NCI-H2227 treated with DMSO at 0.1 percent for 48 hours (cell line): ENCODE measurements around the gene RSBN1L.
"Not testable (repeated sequence)": the region's sequence is repeated elsewhere in the genome, so short reads cannot be mapped to it uniquely, and the experiment has no call there.

Experiments used
- DNase-seq: peaks from one replicate; lab custom pipeline; 2025; lab: John Stamatoyannopoulos, UW

Gene RSBN1L

DNA sequence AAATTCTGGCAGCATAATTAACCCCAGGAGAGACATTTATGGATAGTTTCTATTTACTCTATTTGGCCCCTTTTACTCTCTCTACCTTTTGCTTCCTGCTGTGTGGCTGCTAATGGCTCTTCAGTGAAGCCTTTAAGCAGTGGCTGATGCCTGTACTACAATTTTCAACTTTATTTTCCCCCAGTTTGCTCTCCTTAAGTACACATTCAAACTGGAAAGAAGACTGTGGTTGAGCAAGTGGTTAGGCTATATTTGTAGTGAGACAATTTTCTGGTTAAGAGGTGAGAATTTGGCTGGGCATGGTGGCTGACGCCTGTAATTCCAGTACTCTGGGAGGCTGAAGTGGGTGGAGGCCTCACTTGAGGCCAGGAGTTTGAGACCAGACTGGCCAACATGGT lies 8.5 kb upstream of the RSBN1L start:
- DNase-seq, result peak; percentile 40

GRCh38 chr7:77690289-77690688 lies 6.0 kb upstream of the RSBN1L start:
- no peak for DNase-seq

DNA sequence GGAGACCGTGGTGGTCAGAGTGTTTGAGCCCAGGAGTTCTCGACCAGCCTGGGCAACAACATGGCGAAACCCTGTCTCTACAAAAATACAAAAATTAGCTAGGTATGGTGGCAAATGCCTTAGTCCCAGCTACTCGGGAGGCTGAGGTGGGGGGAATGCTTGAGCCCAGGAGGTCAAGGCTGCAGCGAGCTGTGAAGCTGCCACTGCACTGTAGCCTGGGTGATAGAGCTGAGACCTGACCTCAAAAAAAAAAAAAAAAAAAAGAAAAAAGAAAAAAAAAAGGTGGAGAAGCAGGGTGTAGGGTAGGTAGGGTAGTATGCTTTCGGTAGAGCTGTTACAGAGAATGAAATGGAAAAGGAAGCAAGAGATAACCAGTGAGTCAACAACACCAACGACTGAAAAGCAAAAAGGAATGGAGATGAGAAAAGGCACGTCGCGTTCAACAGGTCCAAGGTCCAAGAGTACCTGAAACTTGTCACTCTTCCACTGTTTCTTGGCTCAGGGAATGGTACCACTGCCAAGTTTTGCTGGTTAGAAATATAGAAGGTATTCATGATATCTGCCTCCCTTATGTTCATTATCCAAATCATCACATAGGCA lies 4.3 kb upstream of the RSBN1L start:
- no peak for DNase-seq

GRCh38 chr7:77693830-77694583 lies 2.3 kb upstream of the RSBN1L start:
- DNase-seq, result no peak

GRCh38 chr7:77696643-77697534 lies 630 bp downstream of the RSBN1L start:
- peak; percentile 82 for DNase-seq

DNA sequence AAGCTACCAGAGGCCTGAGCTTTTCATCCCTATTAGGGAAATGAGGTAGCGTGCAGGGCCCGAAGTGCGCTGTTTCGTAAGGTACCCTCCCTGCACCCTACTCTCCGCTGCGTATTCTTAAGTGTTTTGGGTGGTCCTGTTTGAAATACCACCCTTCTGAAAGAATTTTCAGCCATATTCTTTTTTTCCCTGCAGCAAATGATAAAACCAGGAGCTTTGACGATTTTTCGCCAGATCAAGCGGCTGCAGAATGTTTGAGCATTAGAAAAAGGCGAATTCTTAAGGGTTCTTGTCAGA lies 1.2 kb downstream of the RSBN1L start:
- DNase-seq, result no peak

- DNase-seq, result no peak
Observed at GRCh38 chr7:77698042-77698625, 1.9 kb downstream of the RSBN1L start.

- no peak for DNase-seq
Observed at GRCh38 chr7:77699056-77699455, 2.8 kb downstream of the RSBN1L start.

DNA sequence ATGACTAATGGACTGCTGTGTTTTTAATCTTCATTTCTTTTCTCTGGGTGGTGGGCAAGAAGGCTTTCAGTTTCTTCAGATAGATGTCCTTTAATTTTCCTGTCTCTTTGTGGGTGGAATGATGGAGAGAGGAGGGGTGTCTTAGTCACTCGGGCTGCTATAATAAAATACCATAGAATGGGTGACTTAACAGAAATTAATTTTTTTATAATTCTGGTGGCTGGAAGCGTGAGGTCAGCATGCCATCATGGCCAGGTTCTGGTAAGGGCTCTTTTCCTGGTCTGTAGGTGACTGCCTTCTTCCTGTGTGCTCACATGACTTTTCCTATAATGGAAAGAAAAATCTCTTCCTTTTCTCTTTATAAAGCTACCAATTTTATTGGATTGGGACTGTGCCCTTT lies 6.3 kb downstream of the RSBN1L start:
- DNase-seq, result no peak

GRCh38 chr7:77702968-77703472 lies 6.8 kb downstream of the RSBN1L start:
- DNase-seq, result no peak

GRCh38 chr7:77703669-77704068 lies 7.4 kb downstream of the RSBN1L start:
- not testable (repeated sequence) for DNase-seq

DNA sequence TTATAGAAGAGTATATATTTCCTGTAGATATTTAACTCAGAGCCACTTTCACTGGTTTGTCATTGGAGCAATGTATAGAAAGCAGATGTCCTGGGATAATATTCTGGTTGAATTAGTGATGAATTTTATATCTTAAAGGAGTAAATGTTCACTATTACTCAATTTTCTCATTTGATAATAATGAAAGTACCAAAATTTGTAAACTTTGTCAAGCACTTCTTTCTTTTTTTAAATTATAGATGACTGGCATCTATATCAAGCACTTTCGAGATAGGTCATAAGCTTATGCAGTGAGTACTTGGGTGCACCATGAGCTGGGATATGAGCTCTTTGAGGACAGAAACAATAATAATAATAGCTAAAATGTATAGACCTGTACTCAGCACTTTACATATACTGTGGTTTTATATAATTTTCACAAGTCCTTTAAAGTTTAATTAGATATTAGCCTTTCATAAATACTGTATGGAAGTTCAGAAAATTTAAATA lies 11.3 kb downstream of the RSBN1L start:
- no peak for DNase-seq

- no peak for DNase-seq
Observed at GRCh38 chr7:77710067-77710466, 13.8 kb downstream of the RSBN1L start.

DNA sequence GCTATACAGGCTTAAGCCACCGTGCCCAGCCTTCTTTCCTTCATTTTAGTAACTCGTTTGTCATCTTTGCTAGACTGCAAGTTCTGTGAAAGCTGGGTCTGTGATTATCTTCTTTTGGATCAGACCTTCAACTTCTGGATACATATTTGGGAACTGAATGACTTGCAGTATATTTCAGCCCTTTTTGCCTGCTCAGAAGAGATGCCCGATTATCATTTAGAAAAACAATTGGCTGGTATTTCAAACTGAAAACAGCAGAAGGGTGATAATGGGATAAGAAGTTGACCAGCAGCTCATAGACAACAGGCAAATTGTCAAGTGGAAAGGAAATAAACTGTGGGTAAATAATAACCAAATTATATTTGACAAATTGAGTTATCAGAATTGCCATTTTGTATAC lies 14.6 kb downstream of the RSBN1L start:
- no peak for DNase-seq

DNA sequence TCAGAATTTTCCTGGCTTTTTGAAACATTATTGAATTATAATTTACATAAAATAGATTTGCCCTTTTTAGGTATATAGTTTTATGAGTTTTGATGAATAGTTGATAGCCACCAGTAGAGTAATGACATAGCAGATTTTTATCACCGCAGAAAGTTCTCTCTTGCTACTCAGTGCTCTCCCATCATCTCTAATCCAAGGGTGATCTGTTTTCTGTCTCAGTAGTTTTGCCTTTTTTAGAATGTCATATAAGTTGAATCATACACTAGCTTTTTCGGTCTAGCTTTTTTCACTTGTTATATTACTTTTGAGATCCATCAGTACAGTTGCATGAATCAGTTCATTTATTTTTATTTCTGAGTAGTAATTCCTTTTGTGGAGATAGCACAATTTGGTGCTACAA lies 17.9 kb downstream of the RSBN1L start:
- DNase-seq, result no peak

- DNase-seq, result not testable (repeated sequence)
Observed at GRCh38 chr7:77714931-77715330, 18.7 kb downstream of the RSBN1L start.

- no peak for DNase-seq
Observed at GRCh38 chr7:77716804-77717203, 20.5 kb downstream of the RSBN1L start.

GRCh38 chr7:77717566-77717965 lies 21.3 kb downstream of the RSBN1L start:
- not testable (repeated sequence) for DNase-seq

GRCh38 chr7:77727527-77727926 lies 31.3 kb downstream of the RSBN1L start:
- no peak for DNase-seq

DNA sequence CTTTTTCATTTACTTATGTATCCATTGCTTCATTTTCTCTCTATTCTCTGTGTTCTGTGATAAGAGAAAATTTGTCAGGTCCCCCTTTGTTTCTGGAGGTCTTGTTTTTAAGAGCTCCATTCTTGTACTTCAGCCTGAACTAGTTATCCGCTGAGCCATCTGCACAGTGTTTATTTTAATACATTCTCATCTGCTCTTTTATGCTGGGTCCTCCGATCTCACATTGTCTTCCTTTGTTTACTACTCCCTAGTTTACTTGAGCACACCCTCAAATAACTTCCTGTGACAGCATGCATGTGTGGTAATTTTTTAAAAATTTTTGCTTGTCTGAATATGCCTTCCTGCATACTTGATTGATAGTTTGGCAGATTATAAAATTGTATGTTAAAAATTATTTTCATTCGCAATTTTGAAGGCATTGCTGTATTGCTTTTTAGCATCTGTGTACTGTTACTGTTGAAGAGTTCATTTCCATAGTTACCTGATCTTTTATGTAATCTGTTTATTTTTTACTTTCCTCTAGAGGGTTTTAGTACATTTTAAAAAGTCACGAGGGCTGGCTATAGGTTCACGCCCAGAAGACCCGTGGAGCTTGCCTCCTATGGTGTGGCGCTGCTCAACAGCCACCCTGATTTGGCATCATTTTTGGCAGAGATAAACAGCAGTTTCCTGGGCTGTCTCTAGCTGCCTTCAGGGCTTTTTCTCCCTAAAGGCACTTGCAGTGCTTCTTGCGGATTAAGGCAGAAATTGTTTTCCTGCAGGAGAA lies 31.9 kb downstream of the RSBN1L start:
- DNase-seq, result peak; percentile 23

- no peak for DNase-seq
Observed at GRCh38 chr7:77729574-77730348, 33.5 kb downstream of the RSBN1L start.
